GM19328 (cell line): Measurements from ENCODE around the gene PPP2R3B.
"Not testable (repeated sequence)": the region's sequence is repeated elsewhere in the genome, so short reads cannot be mapped to it uniquely, and the experiment has no call there.

Experiments used
- ATAC-seq: cut with Tn5 transposase; IDR thresholded peaks from one replicate; pipeline ENCODE4 v1.9.1; 2021; ENCODE audit warnings: mild to moderate bottlenecking, moderate library complexity; ENCODE audit not compliant: unreplicated experiment

The PPP2R3B gene

DNA sequence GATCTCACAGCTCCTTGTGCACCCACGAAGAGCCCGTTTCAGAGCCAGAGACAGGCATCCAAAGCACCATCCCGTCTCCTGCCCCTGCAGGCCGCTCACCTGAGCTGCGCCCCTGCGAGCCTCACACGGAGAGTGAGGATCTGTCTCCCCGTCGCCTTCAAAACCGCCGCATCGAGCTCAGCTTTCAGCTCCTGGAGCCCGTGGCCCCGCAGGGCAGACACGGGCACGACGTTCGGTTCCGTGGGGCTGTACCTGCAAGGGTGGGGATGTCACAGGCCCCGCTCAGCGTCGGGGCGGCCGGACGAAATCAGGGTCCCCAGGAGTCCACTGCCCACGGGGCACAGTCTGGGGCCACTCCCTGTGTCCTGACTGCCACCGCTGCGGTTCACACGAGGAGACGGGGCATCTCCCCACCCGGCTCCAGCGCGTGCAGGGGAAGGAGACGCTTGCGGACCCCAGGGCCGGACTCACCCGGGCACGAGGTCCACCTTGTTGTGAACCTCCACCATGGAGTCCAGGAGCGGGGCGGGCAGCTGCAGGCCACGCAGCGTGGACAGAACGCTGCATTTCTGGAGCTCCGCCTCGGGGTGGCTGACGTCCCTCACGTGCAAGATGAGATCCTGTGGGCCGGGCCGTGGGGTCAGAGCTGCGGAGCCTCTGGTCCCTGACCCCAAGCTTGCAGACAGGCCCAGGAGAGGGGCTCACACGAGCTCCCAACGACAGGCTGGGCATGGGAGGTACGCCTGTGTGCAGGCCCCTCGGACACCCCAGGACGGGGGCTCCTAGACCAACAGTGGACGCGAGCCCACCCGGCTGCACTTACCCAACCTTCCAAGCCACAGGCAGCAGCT is 79.2 kb downstream of the PPP2R3B start:
- ATAC-seq = no peak

DNA sequence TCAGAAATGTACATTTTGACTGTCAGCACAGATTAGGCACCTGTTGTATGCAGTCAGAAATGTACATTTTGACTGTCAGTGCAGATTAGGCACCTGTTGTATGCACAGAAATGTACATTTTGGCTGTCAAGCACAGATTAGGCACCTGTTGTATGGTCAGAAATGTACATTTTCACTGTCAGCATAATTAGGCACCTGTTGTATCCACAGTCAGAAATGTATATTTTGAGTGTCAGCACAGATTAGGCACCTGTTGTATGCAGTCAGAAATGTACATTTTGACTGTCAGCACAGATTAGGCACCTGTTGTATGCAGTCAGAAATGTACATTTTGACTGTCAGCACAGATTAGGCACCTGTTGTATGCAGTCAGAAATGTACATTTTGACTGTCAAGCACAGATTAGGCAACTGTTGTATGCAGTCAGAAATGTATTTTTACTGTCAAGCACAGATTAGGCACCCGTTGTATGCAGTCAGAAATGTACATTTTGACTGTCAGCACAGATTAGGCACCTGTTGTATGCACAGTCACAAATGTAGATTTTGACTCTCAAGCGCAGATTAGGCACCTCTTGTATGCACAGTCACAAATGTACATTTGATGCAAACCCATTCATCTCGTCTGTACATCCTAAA is 80.0 kb downstream of the PPP2R3B start:
- ATAC-seq = not testable (repeated sequence)

DNA sequence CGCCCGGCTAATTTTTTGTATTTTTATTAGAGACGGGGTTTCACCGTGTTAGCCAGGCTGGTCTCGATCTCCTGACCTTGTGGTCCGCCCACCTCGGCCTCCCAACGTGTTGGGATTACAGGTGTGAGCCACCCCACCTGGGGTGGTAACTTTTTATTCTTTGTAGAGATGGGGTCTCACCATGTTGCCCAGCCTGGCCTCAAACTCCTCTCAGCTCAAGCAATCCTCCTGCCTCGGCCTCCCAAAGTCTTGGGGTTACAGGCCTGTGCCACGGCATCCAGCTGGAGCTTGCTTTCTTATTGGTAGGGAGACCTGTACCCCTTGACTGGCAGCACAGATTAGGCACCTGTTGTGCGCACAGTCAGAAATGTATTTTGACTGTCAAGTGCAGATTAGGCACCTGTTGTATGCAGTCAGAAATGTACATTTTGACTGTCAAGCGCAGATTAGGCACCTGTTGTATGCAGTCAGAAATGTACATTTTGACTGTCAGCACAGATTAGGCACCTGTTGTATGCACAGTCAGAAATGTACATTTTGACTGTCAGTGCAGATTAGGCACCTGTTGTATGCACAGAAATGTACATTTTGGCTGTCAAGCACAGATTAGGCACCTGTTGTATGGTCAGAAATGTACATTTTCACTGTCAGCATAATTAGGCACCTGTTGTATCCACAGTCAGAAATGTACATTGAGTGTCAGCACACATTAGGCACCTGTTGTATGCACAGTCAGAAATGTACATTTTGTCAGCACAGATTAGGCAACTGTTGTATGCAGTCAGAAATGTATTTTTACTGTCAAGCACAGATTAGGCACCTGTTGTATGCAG is 80.7 kb downstream of the PPP2R3B start:
- ATAC-seq = not testable (repeated sequence)

- no peak for ATAC-seq
Observed at GRCh38 chrX:302975-303374, 83.7 kb downstream of the PPP2R3B start.

- no peak for ATAC-seq
Observed at GRCh38 chrX:300334-300733, 86.4 kb downstream of the PPP2R3B start.

GRCh38 chrX:298993-299392 is 87.7 kb downstream of the PPP2R3B start:
- ATAC-seq = no peak

DNA sequence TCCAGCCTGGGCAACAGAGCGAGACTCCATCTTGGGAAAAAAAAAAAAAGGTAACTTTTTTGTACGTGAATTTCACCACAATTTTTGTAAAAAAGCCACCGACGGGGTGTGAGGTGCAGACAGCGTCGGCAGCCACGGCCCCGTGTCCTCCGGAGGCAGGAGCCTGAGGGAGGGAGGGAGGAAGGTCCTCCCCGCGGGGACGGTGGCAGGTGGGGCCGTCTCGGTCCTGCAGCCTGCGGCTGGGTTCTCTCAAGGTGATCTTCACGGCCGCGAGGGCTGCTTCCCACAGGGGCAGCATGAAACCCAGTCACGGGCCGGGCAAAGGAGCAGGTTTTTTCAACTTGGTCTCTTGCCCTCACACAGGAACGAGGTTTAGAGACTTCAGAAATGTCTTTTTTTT is 91.6 kb downstream of the PPP2R3B start:
- no peak for ATAC-seq

DNA sequence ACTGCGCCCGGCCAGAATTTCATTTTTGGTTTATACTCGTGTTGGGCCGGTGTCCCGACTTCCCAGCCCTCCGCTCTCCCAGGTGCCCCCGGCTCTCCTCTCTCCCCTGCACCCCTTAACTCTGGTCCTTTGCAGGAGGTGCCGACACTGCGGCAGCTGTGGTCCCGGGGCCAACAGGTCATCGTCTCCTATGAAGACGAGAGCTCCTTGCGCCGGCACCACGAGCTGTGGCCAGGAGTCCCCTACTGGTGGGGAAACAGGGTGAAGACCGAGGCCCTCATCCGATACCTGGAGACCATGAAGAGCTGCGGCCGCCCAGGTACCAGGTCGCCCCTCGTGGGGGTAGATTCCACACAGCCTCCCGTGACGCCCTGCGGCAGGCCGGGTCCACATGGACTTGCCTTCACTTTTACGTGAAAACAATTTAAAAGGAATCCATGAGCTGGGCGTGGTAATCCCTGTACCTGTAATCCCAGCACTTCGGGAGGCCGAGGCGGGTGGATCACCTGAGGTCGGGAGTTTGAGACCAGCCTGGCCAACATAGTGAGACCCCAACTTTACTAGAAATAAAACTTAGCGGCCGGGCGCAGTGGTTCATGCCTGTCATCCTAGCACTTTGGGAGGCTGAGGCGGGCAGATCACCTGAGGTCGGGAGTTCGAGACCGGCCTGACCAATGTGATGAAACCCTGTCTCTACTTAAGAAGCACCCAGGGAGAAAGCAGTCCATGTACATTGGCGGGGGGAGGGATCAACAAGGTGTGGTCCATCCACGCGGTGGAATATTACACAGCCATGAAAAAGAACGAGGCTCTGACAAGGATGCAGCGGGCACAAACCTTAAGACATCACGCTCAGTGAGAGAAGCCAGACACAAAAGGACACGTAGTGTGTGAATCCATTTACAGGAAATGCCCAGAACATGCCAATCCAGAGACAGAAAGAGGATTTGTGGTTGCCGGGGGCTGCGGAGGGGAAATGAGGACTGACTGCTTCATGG is 93.5 kb downstream of the PPP2R3B start:
- ATAC-seq = no peak

- ATAC-seq = no peak
Observed at GRCh38 chrX:291411-291901, 95.3 kb downstream of the PPP2R3B start.

DNA sequence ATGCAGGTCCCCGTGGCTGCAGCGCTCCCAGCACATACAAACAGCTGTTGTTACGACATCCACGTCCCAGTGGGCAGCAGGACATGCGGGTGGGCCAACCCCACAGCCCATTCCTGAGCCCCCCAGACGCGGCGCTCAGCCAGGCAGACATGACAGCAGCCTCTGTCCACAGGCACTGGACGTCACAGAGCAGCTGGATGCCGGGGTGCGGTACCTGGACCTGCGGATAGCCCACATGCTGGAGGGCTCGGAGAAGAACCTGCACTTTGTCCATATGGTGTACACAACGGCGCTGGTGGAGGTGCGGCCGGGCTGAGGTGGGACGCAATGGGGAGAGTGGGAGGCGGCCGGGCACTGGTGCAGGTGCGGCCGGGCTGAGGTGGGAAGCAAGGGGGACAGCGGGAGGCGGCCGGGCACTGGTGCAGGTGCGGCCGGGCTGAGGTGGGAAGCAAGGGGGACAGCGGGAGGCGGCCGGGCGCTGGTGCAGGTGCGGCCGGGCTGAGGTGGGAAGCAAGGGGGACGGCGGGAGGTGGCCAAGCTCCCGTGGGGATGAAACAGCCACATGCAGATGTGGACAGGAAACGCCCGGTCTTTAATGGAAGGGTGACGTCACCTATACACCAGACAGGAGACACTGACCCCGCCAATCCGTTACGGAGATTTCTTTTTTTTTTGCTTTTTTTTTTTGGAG is 96.1 kb downstream of the PPP2R3B start:
- no peak for ATAC-seq

- ATAC-seq = no peak
Observed at GRCh38 chrX:288561-288991, 98.1 kb downstream of the PPP2R3B start.

DNA sequence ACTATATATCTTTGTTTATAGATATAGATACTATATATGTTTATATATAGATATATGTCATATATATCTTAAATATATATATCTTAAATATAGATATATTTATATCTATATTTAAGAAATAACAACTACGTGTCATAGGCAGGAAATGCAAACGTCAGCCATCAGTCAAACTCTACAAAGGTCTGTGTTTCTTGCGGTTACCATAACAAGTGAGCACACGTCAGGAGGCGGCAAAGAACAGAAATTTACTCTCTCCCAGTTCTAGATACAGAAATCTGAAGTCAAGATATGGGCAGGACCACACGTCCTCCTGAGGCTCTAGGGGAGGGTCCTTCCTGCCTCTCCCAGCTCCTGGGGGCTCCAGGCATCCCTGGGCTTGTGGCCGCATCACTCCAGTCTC is 99.0 kb downstream of the PPP2R3B start:
- ATAC-seq = no peak

DNA sequence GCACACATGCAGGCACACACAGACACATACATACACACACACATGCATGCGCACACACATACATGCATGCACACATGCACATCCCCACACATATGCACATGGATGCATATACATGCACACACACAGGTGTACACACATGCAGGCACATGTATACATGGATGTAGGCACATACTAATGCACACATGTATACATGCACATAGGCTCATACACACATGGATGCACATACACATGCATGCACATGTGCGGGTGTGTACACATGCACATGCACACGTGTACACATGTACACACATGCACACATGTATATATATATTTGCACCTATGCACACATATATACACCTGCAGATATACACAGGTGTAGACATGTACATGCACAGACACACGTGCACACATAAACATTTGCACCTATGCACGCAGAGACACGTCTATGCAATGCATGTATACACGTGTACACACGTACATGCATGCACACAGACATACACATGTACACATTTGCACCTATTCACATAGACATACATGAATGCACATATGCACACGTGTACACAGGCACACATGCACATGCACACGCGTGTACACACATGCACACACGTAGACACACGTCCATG is 101.5 kb downstream of the PPP2R3B start:
- no peak for ATAC-seq
